GM12891 (cell line): Measurements from ENCODE around the gene AFF3.

Experiments
- PAX5 ChIP-seq: IDR thresholded peaks from 2 replicates; pipeline ENCODE4 v1.6.1; 2011; ENCODE audit warnings: low read length, moderate library complexity, mild to moderate bottlenecking; ENCODE audit not compliant: insufficient read depth, severe bottlenecking
- POLR2A ChIP-seq: IDR thresholded peaks from 2 replicates; pipeline ENCODE4 v1.6.1; 2011; ENCODE audit warnings: low read depth, low read length, control low read depth
- POLR2AphosphoS5 ChIP-seq: IDR thresholded peaks from 2 replicates; pipeline ENCODE4 v1.6.1; 2011; ENCODE audit warnings: low read depth, low read length, control low read depth
- POU2F2 ChIP-seq: IDR thresholded peaks from 2 replicates; pipeline ENCODE4 v1.6.1; 2011; ENCODE audit warnings: low read depth, mild to moderate bottlenecking, control low read depth, low read length, moderate library complexity
- SPI1 ChIP-seq: IDR thresholded peaks from 2 replicates; pipeline ENCODE4 v1.6.1; 2011; ENCODE audit warnings: low read depth, low read length, control low read depth
- TAF1 ChIP-seq: IDR thresholded peaks from 2 replicates; pipeline ENCODE4 v1.6.1; 2011; ENCODE audit warnings: low read depth, low read length, control low read depth

DNA sequence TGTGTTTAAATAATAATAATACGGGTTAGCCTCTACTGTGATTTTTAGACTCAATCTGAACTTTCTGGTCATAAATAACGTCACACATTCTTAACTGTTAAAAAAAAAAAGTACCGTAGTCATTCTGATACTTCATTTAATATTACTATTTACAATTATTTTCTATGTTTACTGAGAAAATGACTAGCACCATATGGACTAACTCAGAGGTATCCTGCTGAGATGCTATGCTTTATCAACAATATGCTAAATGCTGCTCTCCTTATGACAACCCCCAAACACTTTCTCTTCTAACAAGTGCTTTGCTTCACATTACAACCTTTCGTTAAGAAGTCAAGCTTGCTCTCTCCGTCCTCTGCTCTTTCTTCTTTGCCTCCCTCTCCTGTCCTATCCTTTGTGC, 182.1 kb downstream of the AFF3 start:
- TF ChIP-seq POLR2AphosphoS5, result no peak
- no peak for TF ChIP-seq POLR2A
- no peak for TF ChIP-seq TAF1
- TF ChIP-seq PAX5, result no peak
- no peak for TF ChIP-seq SPI1
- no peak for TF ChIP-seq POU2F2
